Right lobe of liver (tissue), 4 donors: ENCODE data around the gene MAPK8IP3.

Source experiments
- POLR2A ChIP-seq: fragments of 450-650 bp; IDR thresholded peaks from one replicate; pipeline ENCODE4 v1.6.1; 2017; ENCODE audit warnings: antibody characterized with exemption, mild to moderate bottlenecking
- TF ChIP-seq, protein P1 (sequence below), 4 donors: fragments of 200-600 bp in 3 of 4; fragments of 450-650 bp in 1 of 4; IDR thresholded peaks; one replicate each; pipeline versions ENCODE4 v1.5.1 to v1.8.0; 2016 to 2022; ENCODE audit warnings: antibody characterized with exemption in 4 of 4, mild to moderate bottlenecking in 2 of 4
- donor health status: DM: no; HTN: no; CAD: no.
- donor health status: DM: no; HTN: no; CAD: no.
- donor health status: DM: no; HTN: yes; CAD: no.

- TF ChIP-seq, protein P1, sequence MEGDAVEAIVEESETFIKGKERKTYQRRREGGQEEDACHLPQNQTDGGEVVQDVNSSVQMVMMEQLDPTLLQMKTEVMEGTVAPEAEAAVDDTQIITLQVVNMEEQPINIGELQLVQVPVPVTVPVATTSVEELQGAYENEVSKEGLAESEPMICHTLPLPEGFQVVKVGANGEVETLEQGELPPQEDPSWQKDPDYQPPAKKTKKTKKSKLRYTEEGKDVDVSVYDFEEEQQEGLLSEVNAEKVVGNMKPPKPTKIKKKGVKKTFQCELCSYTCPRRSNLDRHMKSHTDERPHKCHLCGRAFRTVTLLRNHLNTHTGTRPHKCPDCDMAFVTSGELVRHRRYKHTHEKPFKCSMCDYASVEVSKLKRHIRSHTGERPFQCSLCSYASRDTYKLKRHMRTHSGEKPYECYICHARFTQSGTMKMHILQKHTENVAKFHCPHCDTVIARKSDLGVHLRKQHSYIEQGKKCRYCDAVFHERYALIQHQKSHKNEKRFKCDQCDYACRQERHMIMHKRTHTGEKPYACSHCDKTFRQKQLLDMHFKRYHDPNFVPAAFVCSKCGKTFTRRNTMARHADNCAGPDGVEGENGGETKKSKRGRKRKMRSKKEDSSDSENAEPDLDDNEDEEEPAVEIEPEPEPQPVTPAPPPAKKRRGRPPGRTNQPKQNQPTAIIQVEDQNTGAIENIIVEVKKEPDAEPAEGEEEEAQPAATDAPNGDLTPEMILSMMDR (IDR thresholded peaks at IDR 0.05), result no peak
- TF ChIP-seq POLR2A, result no peak
These were observed 4.6 kb upstream of the MAPK8IP3 start for GRCh38 chr16:1701216-1701878.
